Urothelium cell line (cell line): Measurements from ENCODE around the gene RIC8B.

Experiments
- DNase-seq: peaks from one replicate; pipeline ENCODE4 v3.0.0; 2011; ENCODE audit warnings: low spot score, mixed read lengths
- FAIRE-seq: peaks from 2 replicates; lab custom pipeline; 2011; peaks lifted over from hg19 to GRCh38; lab: Jason Lieb, UNC

RIC8B gene

DNA sequence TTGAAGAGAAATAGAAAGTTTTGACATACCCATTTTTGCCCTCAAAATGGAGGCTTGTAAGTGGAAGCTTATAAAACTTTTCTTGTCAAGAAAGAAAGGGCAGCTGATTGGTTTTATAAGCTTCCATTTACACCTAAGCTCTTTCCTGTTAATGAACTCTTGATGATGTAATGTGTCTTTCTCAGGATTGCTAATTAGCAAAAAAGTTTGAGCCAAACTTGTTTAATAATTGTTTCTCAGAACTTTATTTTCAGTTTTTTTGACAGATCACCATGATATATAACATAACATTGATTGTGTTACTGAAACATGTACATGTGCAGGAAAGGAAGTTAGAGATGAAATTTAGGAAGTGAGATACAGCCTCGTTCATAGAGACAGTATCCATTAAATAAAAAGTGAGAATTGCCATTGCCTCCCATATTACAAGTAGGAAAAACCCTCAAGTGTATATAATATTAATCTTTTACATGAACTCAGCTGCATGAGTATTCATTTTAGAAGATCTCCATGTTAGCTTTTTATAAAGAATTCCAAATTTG is 26.8 kb downstream of the RIC8B start:
- FAIRE-seq (no peak), DNase-seq (no peak)

GRCh38 chr12:106801830-106802533 is 27.5 kb downstream of the RIC8B start:
- DNase-seq (no peak), FAIRE-seq (no peak)

- no peak for FAIRE-seq
- no peak for DNase-seq
These were observed 30.2 kb downstream of the RIC8B start for GRCh38 chr12:106804668-106805067.

DNA sequence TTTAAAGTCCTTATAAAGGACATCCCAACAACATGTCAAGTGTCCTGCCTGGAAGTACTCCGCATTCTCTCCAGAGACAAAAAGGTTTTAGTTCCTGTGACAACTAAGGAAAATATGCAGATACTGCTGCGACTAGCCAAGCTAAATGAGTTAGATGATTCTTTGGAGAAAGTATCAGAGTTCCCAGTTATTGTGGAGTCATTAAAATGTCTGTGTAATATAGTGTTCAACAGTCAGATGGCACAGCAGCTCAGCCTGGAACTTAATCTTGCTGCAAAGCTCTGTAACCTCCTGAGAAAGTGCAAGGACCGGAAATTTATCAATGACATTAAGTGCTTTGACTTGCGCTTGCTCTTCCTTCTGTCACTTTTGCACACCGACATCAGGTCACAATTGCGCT is 40.2 kb downstream of the RIC8B start:
- DNase-seq = no peak
- no peak for FAIRE-seq

- DNase-seq = no peak
- FAIRE-seq = no peak
These were observed 41.3 kb downstream of the RIC8B start for GRCh38 chr12:106815741-106816140.

DNA sequence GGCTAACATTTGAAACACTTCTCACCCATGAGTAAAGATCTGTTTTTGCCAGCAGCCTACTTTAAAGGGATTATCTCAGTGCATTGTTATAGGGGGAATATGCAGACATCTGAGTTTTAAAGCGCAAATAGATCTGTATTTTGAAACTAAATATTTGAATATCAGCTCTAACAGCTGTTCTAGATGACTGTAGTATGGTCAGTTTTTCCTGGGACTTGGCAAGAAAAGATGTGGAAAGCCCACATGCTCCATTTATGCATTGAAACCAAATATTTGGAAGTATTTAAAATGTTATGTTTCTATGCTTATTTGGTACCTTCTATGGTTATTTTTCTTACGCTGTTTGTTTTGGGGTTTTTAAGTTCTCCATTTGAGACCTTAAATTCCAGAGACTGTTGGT is 41.7 kb downstream of the RIC8B start:
- DNase-seq = no peak
- no peak for FAIRE-seq

DNA sequence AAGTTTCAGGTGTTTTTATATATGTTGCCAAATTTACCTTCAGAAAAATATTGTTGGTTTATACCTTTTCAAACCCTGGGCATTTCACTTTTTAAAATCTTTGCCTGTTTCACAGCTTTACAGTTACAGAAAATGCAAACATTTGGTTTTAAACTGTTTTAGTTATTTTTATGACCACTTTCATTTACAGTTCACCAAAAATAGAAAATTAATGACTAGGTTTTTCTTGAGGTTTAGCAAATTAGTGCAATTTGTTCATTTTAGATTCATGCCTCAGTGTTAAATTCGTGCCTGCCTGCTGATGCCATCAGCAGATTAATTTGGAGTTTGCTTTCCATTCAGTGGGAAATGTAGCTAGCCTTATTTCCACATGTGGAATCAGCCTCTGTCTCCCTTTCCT is 45.5 kb downstream of the RIC8B start:
- DNase-seq = no peak

GRCh38 chr12:106831699-106832098 is 57.2 kb downstream of the RIC8B start:
- no peak for DNase-seq
- FAIRE-seq = no peak

More for the DNA sequence above, 45.5 kb downstream of the RIC8B start:
- FAIRE-seq = no peak

DNA sequence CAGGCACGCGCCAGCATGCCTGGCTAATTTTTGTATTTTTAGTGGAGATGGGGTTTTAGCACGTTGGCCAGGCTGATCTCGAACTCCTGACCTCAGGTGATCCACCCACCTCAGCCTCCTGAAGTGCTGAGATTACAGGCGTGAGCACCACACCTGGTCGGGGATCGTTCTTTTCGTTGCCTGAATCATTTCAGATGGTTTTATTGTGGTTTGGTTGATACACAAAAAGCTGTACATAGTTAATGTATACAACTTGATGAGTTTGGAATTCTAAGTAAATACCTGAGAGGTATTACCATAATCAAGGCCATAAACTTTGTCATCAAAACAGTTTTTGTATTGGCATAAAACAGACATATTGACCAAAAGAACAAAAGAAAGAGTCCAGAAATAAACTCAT is 63.3 kb downstream of the RIC8B start:
- DNase-seq = no peak
- FAIRE-seq = no peak

GRCh38 chr12:106839333-106839732 is 64.9 kb downstream of the RIC8B start:
- FAIRE-seq (no peak), DNase-seq (no peak)

GRCh38 chr12:106840243-106840642 is 65.8 kb downstream of the RIC8B start:
- FAIRE-seq = no peak
- no peak for DNase-seq

DNA sequence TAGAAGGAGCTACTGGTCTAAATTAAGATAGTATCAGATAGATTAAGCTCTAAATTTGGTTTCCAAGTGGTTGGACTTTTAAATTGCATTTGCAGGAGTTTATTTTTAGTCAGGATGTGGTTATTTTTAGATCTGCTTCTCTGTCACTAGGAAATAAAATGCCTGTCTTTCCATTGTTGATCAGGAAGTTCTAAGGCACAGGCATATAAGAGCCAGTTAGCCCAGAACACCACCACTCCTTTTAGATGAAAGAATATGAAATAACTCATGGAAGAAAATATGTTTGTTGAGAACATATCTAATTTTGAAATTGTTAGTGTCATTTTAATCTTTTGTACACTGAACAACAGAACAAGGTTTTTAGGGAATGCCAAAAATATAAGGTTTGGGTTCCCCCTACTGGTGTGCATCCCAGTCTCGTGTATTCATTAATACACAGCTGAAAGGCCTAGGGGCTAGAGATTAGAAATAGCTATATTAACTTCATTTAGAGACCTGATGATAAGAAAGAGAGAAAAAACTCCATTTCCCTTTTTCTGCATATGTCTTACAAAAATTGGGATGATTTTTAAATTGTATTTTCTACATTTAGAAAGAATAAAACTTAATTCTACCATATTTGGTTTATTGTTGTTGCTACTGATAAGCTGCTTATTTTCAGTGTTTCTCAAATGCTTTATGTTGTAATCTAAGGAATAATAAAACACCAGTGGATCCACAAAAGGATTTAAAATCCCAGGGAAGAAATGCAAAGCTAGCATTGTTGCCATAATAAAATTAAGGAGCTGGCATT is 67.2 kb downstream of the RIC8B start:
- no peak for FAIRE-seq

GRCh38 chr12:106845902-106846301 is 71.4 kb downstream of the RIC8B start:
- DNase-seq = no peak
- no peak for FAIRE-seq

More for the DNA sequence above, 67.2 kb downstream of the RIC8B start:
- DNase-seq = peak; percentile 12

DNA sequence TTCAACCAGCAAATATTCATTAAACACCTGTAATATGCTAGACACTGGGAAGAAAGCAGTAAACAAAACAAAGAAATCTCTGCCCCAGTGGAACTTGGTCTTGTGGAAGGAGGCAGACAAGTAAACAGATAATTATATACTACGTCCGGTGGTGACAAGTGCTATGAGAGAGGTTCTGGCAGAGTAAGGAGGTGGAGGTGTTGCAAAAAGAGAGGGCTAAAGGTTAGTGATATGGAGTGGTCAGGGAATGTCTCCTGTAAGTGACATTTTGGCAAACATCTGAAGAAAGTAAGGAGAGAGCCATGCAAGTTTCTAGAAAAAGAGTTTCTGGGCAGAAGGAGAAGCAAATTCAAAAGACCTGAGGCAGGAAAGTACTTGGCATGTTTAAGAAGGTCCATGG is 73.4 kb downstream of the RIC8B start:
- DNase-seq (no peak), FAIRE-seq (no peak)

DNA sequence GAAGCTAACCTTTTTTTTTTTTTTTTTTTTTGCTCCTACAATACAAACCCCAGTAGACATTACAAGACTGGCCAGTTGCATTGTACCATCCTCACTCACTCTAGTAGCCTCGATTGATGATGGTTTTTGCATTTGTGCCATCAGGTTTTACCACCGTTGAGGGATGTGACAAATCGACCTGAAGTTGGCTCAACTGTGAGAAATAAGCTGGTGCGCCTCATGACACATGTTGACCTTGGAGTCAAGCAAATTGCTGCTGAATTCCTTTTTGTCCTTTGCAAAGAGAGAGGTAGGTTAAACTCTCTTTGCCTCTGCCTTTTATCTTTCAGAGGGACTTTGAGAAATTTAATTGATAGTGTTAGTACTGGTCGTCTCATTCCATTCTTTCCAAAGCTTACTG is 76.8 kb downstream of the RIC8B start:
- FAIRE-seq (no peak), DNase-seq (no peak)

DNA sequence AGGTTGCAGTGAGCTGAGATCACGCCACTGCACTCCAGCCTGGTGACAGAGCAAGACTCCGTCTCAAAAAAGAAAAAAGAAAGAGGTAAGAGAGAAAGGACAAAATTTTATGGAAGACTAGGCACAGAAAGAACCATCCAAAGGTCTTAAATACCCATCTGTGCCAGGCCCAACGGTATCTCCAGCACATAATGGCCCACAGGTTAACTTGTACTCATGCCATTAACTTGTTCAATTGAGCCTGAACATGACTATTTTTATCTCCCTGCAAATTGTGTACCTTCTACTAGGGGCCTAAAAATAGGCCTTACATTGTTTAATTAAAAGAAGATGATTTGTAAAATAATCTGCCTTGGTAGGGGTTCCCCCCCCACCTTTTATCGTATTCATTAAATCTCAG is 80.2 kb downstream of the RIC8B start:
- FAIRE-seq = no peak

DNA sequence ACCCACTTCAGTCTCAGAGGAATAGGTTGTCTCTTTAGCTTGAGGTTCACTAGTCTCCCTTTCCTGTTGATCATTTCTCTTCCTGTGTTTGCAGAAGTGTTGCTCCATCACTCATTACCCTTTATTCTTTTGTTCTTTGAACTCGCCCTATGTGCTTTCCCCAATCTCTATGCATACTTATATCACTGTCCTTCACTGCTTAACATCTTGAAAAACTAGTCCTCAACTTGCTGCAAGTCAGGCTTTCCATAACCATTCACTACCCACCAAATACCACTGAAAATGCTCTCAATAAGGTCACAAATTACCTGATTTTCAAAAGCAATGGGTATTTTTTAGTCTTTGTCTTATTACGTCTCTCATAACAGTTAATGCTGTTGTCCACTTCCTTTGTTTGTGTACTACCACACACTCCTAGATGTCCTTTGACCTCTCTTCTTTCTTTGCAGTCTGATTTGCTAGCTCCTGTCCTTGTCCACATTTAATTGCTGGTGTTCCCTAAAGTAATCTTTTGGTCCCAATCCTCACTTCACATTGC is 80.8 kb downstream of the RIC8B start:
- no peak for FAIRE-seq
- DNase-seq = no peak

More for the DNA sequence above, 80.2 kb downstream of the RIC8B start:
- DNase-seq = no peak

- DNase-seq = no peak
- no peak for FAIRE-seq
These were observed 87.8 kb downstream of the RIC8B start for GRCh38 chr12:106861984-106862916.

GRCh38 chr12:106863189-106863588 is 88.7 kb downstream of the RIC8B start:
- FAIRE-seq = no peak
- DNase-seq = no peak

GRCh38 chr12:106865683-106866082 is 91.2 kb downstream of the RIC8B start:
- FAIRE-seq = no peak
- DNase-seq = no peak
